ENCODE results near the gene BACH2. TPM values are rescaled to one million over a fixed set of nuclear protein-coding genes. Genes with fewer than 3 reads are reported as not detected.

Gene BACH2
- total and polyA plus RNA-seq, 9 of the 15 experiments (the other 6 are each of a cell fraction or from before 2014, with no cell fraction given): 0.06 to 3.1 (median 0.59) TPM

GRCh38 chr6:90193359-90193758 lies 103.3 kb downstream of the BACH2 start:
- Histone ChIP-seq H3K36me3 (ENCODE audit: control insufficient read depth, insufficient read depth, low read length) (no peaks in the 10 kb centered on the region), H3K9ac (ENCODE audit: insufficient read depth in 1 of 2, low read depth in 2 of 2, low read length in 2 of 2) (no peak overlapping the region), H3K79me2 (ENCODE audit: control insufficient read depth, insufficient read depth, low read length) (no peaks in the 10 kb centered on the region), H3K4me2 (ENCODE audit: insufficient read depth, low read length) (no peak overlapping the region), H3K9me1 (ENCODE audit: control insufficient read depth, insufficient read depth, low read length) (no peaks in the 10 kb centered on the region), H3K4me3 (no peak overlapping the region), H3K27me3 (ENCODE audit: control insufficient read depth in 2 of 2, insufficient read depth in 2 of 2, low read length in 2 of 2) (no peaks in the 10 kb centered on the region), H3K9me3 (replicated peaks; ENCODE audit: control insufficient read depth, insufficient read depth, low read depth, low read length) (no peaks in the 10 kb centered on the region), H3K4me1 (replicated peaks in 1 of 2; ENCODE audit: control insufficient read depth in 2 of 2, insufficient read depth in 2 of 2, low read length in 2 of 2) (no peaks in the 10 kb centered on the region; a peak in 1 of 5 replicates), H2AFZ (ENCODE audit: low read depth, low read length) (no peak overlapping the region), H3K27ac (ENCODE audit: extremely low read depth, low read depth, low read length) (no peak overlapping the region), H4K20me1 (replicated peaks; ENCODE audit: control insufficient read depth, insufficient read depth, low read length) (no peaks in the 10 kb centered on the region)
- BruUV-seq (replicated peaks): no TSS peak
- 56% methylated on average over 4 of the region's 4 CpGs for WGBS (ENCODE audit: insufficient coverage, low coverage, missing lambda C conversion rate)
- no peak for TF ChIP-seq CREB1 (IDR thresholded peaks at IDR 0.05)
- no peak for TF ChIP-seq CREB1 (CRISPR knock-in tag; IDR thresholded peaks at IDR 0.05)
- no peak for TF ChIP-seq ZNF444 (CRISPR knock-in tag; IDR thresholded peaks at IDR 0.05)
- no peak for TF ChIP-seq MTA1 (IDR thresholded peaks at IDR 0.05; ENCODE audit: borderline replicate concordance)
- TF ChIP-seq KDM1A (IDR thresholded peaks at IDR 0.05): no peak
- TF ChIP-seq RBM17 (IDR thresholded peaks at IDR 0.05; ENCODE audit: borderline replicate concordance, low read depth, low read length): no peak
- TF ChIP-seq HMG20B (CRISPR knock-in tag; IDR thresholded peaks at IDR 0.05): no peak
- TF ChIP-seq POLR2G (IDR thresholded peaks at IDR 0.05; ENCODE audit: low read depth, low read length): no peak
- no peak for TF ChIP-seq RBM22 (IDR thresholded peaks at IDR 0.05; ENCODE audit: low read depth, low read length, poor library complexity, severe bottlenecking)
- no peak for TF ChIP-seq CHD2 (IDR thresholded peaks at IDR 0.05; ENCODE audit: low read depth, low read length)
- no peak for TF ChIP-seq CEBPB (tag; IDR thresholded peaks at IDR 0.05)
- TF ChIP-seq FOXP1 (CRISPR knock-in tag; IDR thresholded peaks at IDR 0.05): no peak
- no peak for TF ChIP-seq MBD1 (CRISPR knock-in tag; IDR thresholded peaks at IDR 0.05)
- TF ChIP-seq NEUROD1 (IDR thresholded peaks at IDR 0.05; ENCODE audit: borderline replicate concordance, low read depth, low read length, partially characterized antibody): no peak
- no peak for TF ChIP-seq JUND (IDR thresholded peaks at IDR 0.05; ENCODE audit: borderline replicate concordance, low read depth, low read length)
- no peak for TF ChIP-seq JUND (tag; IDR thresholded peaks at IDR 0.05; ENCODE audit: borderline replicate concordance, low read depth, low read length)
- no peak for TF ChIP-seq RAD51 (IDR thresholded peaks at IDR 0.05; ENCODE audit: borderline replicate concordance, low read depth)
- TF ChIP-seq SIRT6 (IDR thresholded peaks at IDR 0.05; ENCODE audit: low read depth, low read length): no peak
- POLR2A ChIA-PET: no interaction called here
- in situ Hi-C loops (cut with MboI) (no loop called here), intact Hi-C loops (cut with micrococcal nuclease) (no loop called here)
- CTCF ChIA-PET (ENCODE audit: low intra/inter-chr PET ratio): no interaction called here
- DNase-seq (ENCODE audit: extremely low read depth in 1 of 4, low spot score in 3 of 4) (no peak), FAIRE-seq (no peak), ATAC-seq (no peak)

Data from K562 (cell line).